ENCODE results near the gene ZNF750. TPM values are rescaled to one million over a fixed set of nuclear protein-coding genes. Genes with fewer than 3 reads are reported as not detected.

Gene ZNF750
- total RNA-seq, 1 experiment from 2014 or later: 0.14 TPM

GRCh38 chr17:82870091-82870491 is 30.3 kb upstream of the ZNF750 start:
- no TSS peak for BruUV-seq (replicated peaks)
- no peaks in the 10 kb centered on the region for H3K36me3 ChIP-seq (ENCODE audit: control insufficient read depth, insufficient read depth, low read length)
- no peak for DNase-seq
- H3K4me1 Mint-ChIP-seq (ENCODE audit: low read depth, unreplicated experiment): peaks cover 7% of the 10 kb centered on the region
- H3K27me3 ChIP-seq (replicated peaks; ENCODE audit: control insufficient read depth, insufficient read depth, low read length): no peaks in the 10 kb centered on the region
- H3K4me3 Mint-ChIP-seq (ENCODE audit: unreplicated experiment): no peak overlapping the region
- H3K27me3 Mint-ChIP-seq (ENCODE audit: insufficient read depth, unreplicated experiment): no peaks in the 10 kb centered on the region
- intact Hi-C loops (cut with micrococcal nuclease; ENCODE audit: unreplicated experiment): no loop called here
- peaks cover 15% of the 10 kb centered on the region for H3K36me3 Mint-ChIP-seq (ENCODE audit: insufficient read depth, unreplicated experiment)
- no peaks in the 10 kb centered on the region for H3K9me3 ChIP-seq
- peaks cover 7% of the 10 kb centered on the region for H3K4me1 ChIP-seq
- ChIA-PET POLR2A (no interaction called here), CTCF (interaction anchor here (0.6 kb wide), 1 partner anchor 1020 kb away, joined by 4 read pairs; no protein-coding TSS in a partner anchor)
- peak overlapping the region; percentile 37 for H3K27ac Mint-ChIP-seq (ENCODE audit: unreplicated experiment)
- no peaks in the 10 kb centered on the region for H3K9me3 Mint-ChIP-seq (ENCODE audit: unreplicated experiment)
- no peak for TF ChIP-seq CTCF (IDR thresholded peaks at IDR 0.05; ENCODE audit: insufficient read depth in 1 of 2, low read depth in 1 of 2, low read length in 1 of 2, severe bottlenecking in 1 of 2, unreplicated experiment in 1 of 2)
- no peak overlapping the region for H3K4me3 ChIP-seq (ENCODE audit: low read depth, low read length)

DNA sequence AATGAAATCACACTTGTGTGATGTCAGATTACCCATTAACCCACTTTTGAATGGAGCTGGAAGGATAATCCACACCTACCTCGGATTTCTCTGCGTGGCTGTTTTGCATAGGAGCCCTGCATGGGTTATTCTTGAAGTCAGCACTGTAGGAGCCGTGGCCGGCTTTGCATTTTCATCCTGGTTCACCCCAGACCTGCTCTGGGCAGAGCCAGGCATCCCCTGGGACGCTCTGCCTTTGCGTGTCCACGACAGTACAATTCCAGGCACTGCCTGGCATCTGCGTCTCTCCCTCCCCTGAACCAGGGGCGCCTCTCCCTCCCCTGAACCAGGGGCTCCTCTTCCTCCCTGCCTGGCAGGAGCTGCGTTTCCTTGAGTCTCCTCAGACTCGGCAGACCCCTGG is 29.7 kb upstream of the ZNF750 start:
- CTCF ChIA-PET: interaction anchor here (0.6 kb wide), 1 partner anchor 89 kb away, joined by 3 read pairs; no protein-coding TSS in a partner anchor
- TF ChIP-seq CTCF (IDR thresholded peaks at IDR 0.05; ENCODE audit: insufficient read depth in 1 of 2, low read depth in 1 of 2, low read length in 1 of 2, severe bottlenecking in 1 of 2, unreplicated experiment in 1 of 2): no peak
- no peaks in the 10 kb centered on the region for H3K36me3 ChIP-seq (ENCODE audit: control insufficient read depth, insufficient read depth, low read length)

DNA sequence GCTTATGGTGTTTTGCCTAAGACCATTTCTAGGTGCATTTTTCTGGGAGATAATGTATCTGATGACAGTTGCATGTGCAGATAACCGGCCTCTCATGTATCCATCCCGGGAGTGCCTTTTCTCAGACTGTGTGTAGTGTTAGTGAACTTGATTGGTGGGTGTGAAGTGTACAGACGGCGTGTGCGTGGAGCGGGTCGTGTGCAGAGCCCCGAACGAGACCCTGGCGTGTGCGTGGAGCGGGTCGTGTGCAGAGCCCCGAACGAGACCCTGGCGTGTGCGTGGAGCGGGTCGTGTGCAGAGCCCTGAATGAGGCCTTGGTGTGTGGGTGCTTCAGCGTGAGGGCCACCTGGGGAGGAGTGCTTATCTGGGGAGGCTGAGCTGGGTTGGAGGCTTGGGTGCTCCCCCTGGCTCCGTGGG is 28.9 kb upstream of the ZNF750 start:
- TF ChIP-seq CTCF (IDR thresholded peaks at IDR 0.05; ENCODE audit: insufficient read depth in 1 of 2, low read depth in 1 of 2, low read length in 1 of 2, severe bottlenecking in 1 of 2, unreplicated experiment in 1 of 2): no peak
- intact Hi-C loops (cut with micrococcal nuclease; ENCODE audit: unreplicated experiment): no loop called here
- POLR2A ChIA-PET: no interaction called here
- Histone ChIP-seq H3K4me1 (no peaks in the 10 kb centered on the region; the same call in 1 of the 2 replicates), H3K27me3 (replicated peaks; ENCODE audit: control insufficient read depth, insufficient read depth, low read length) (no peaks in the 10 kb centered on the region), H3K36me3 (ENCODE audit: control insufficient read depth, insufficient read depth, low read length) (no peaks in the 10 kb centered on the region), H3K9me3 (no peaks in the 10 kb centered on the region), H3K4me3 (ENCODE audit: low read depth, low read length) (no peak overlapping the region)
- H3K4me3 Mint-ChIP-seq (ENCODE audit: unreplicated experiment): no peak overlapping the region
- no peak overlapping the region for H3K27ac Mint-ChIP-seq (ENCODE audit: unreplicated experiment)
- no peak for DNase-seq
- H3K4me1 Mint-ChIP-seq (ENCODE audit: low read depth, unreplicated experiment): no peaks in the 10 kb centered on the region
- no peaks in the 10 kb centered on the region for H3K9me3 Mint-ChIP-seq (ENCODE audit: unreplicated experiment)
- peaks cover 11% of the 10 kb centered on the region for H3K36me3 Mint-ChIP-seq (ENCODE audit: insufficient read depth, unreplicated experiment)
- CTCF ChIA-PET: no interaction called here
- no TSS peak for BruUV-seq (replicated peaks)
- H3K27me3 Mint-ChIP-seq (ENCODE audit: insufficient read depth, unreplicated experiment): no peaks in the 10 kb centered on the region

More for the DNA sequence above, 29.7 kb upstream of the ZNF750 start:
- Mint-ChIP-seq H3K4me1 (ENCODE audit: low read depth, unreplicated experiment) (peaks cover 1% of the 10 kb centered on the region), H3K27me3 (ENCODE audit: insufficient read depth, unreplicated experiment) (no peaks in the 10 kb centered on the region), H3K4me3 (ENCODE audit: unreplicated experiment) (no peak overlapping the region), H3K36me3 (ENCODE audit: insufficient read depth, unreplicated experiment) (peaks cover 11% of the 10 kb centered on the region), H3K27ac (ENCODE audit: unreplicated experiment) (no peak overlapping the region), H3K9me3 (ENCODE audit: unreplicated experiment) (no peaks in the 10 kb centered on the region)
- H3K27me3 ChIP-seq (replicated peaks; ENCODE audit: control insufficient read depth, insufficient read depth, low read length): no peaks in the 10 kb centered on the region
- intact Hi-C loops (cut with micrococcal nuclease; ENCODE audit: unreplicated experiment): no loop called here
- H3K4me3 ChIP-seq (ENCODE audit: low read depth, low read length): no peak overlapping the region
- no TSS peak for BruUV-seq (replicated peaks)
- peaks cover 2% of the 10 kb centered on the region for H3K4me1 ChIP-seq
- H3K9me3 ChIP-seq: no peaks in the 10 kb centered on the region
- POLR2A ChIA-PET: no interaction called here
- DNase-seq: no peak
